Prostate gland (tissue), 2 donors: ENCODE data around the gene FHIT.

Experiments
- POLR2A ChIP-seq: fragments of 450-650 bp; IDR thresholded peaks from one replicate; pipeline ENCODE4 v1.6.1; 2016; ENCODE audit warnings: antibody characterized with exemption, mild to moderate bottlenecking
- TF ChIP-seq, protein P1 (sequence below), 4 experiments: fragments of 200-600 bp in 2 of 4; fragments of 450-650 bp in 2 of 4; sonication (generic) in 2 of 4; IDR thresholded peaks; 1 replicate in 3 of 4; 2 replicates in 1 of 4; pipeline ENCODE4 v1.5.1; 2016 to 2019; ENCODE audit warnings: antibody characterized with exemption in 4 of 4, mild to moderate bottlenecking in 2 of 4, moderate library complexity in 2 of 4

DNA sequence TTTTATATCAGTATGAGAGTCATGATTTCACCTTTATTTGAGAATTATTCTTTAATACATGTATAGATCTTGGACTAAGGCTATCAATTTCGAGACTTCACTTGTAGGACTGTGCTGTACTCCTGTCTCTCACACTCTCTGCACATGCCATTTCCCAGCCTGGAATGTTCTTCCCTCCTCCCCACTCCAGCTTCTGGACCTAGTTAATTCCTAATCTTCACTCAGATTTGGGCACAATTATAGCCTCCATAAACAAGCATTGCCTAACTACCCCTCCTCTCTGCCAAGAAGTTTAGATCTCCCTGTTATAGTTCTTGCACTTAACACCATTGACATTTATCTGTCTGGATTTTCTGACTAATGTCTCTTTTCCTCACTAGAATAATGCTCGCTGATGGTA, 88.3 kb downstream of the FHIT start:
- TF ChIP-seq POLR2A, result no peak
- TF ChIP-seq, protein P1, sequence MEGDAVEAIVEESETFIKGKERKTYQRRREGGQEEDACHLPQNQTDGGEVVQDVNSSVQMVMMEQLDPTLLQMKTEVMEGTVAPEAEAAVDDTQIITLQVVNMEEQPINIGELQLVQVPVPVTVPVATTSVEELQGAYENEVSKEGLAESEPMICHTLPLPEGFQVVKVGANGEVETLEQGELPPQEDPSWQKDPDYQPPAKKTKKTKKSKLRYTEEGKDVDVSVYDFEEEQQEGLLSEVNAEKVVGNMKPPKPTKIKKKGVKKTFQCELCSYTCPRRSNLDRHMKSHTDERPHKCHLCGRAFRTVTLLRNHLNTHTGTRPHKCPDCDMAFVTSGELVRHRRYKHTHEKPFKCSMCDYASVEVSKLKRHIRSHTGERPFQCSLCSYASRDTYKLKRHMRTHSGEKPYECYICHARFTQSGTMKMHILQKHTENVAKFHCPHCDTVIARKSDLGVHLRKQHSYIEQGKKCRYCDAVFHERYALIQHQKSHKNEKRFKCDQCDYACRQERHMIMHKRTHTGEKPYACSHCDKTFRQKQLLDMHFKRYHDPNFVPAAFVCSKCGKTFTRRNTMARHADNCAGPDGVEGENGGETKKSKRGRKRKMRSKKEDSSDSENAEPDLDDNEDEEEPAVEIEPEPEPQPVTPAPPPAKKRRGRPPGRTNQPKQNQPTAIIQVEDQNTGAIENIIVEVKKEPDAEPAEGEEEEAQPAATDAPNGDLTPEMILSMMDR (IDR thresholded peaks at IDR 0.05), result no peak
